Nephron (organoid): ENCODE measurements around the gene SGPP2.

Experiments used
- H3K27ac Mint-ChIP-seq, 3 experiments: 2 replicates each; pipeline ENCODE4 v1.8.0; 2020; ENCODE audit warnings: mixed read lengths in 3 of 3, mild to moderate bottlenecking in 2 of 3, moderate library complexity in 1 of 3
- H3K27me3 Mint-ChIP-seq: 2 replicates; pipeline ENCODE4 v1.8.0; 2021; ENCODE audit warnings: low read depth, mild to moderate bottlenecking, moderate library complexity, mixed read lengths
- H3K36me3 Mint-ChIP-seq: 2 replicates; pipeline ENCODE4 v1.8.0; 2020; ENCODE audit warnings: low read depth, mixed read lengths
- H3K4me1 Mint-ChIP-seq: 2 replicates; pipeline ENCODE4 v1.8.0; 2020; ENCODE audit warnings: mixed read lengths
- H3K4me3 Mint-ChIP-seq, 3 experiments: 2 replicates each; pipeline ENCODE4 v1.8.0; 2020; ENCODE audit warnings: mild to moderate bottlenecking in 3 of 3, mixed read lengths in 3 of 3, moderate library complexity in 2 of 3
- H3K9me3 Mint-ChIP-seq: 2 replicates; pipeline ENCODE4 v1.8.0; 2020; ENCODE audit warnings: mixed read lengths
- TF ChIP-seq, protein P1 (sequence below), 3 experiments: fragments of 200-600 bp; sonication (generic); IDR thresholded peaks; one replicate each; pipeline ENCODE4 v1.5.0; 2021; ENCODE audit warnings: antibody characterized with exemption in 3 of 3; ENCODE audit not compliant: unreplicated experiment in 3 of 3

SGPP2 gene

DNA sequence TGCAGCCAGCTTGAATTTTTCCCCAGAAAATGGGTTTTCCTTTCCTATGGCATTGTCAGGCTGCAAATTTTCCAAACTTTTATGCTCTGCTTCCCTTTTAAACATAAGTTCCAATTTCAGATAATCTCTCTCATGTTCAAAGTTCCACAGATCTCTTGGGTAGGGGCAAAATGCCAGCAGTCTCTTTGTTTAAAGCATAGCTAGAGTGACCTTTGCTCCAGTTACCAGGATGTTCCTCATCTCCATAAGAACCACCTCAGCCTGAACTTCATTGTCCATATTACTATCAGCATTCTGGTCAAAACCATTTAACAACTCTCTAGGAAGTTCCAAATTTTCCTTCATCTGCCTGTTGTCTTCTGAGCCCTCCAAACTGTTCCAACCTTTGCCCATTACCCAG, 68.3 kb downstream of the SGPP2 start:
- Mint-ChIP-seq H3K27me3 (no peaks in the 10 kb centered on the region), H3K27ac (peak overlapping the region; percentile 17 to 97 (median 97)), H3K4me1 (peaks cover 31% of the 10 kb centered on the region), H3K9me3 (peaks cover 15% of the 10 kb centered on the region), H3K4me3 (no peak overlapping the region), H3K36me3 (peaks cover 14% of the 10 kb centered on the region)
- TF ChIP-seq, protein P1, sequence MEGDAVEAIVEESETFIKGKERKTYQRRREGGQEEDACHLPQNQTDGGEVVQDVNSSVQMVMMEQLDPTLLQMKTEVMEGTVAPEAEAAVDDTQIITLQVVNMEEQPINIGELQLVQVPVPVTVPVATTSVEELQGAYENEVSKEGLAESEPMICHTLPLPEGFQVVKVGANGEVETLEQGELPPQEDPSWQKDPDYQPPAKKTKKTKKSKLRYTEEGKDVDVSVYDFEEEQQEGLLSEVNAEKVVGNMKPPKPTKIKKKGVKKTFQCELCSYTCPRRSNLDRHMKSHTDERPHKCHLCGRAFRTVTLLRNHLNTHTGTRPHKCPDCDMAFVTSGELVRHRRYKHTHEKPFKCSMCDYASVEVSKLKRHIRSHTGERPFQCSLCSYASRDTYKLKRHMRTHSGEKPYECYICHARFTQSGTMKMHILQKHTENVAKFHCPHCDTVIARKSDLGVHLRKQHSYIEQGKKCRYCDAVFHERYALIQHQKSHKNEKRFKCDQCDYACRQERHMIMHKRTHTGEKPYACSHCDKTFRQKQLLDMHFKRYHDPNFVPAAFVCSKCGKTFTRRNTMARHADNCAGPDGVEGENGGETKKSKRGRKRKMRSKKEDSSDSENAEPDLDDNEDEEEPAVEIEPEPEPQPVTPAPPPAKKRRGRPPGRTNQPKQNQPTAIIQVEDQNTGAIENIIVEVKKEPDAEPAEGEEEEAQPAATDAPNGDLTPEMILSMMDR (IDR thresholded peaks at IDR 0.05; ENCODE audit: unreplicated experiment in 3 of 3), result no peak

GRCh38 chr2:222494104-222494739, 69.9 kb downstream of the SGPP2 start:
- peak overlapping the region; percentile 75 to 97 (median 97) for H3K27ac Mint-ChIP-seq
- peaks cover 14% of the 10 kb centered on the region for H3K36me3 Mint-ChIP-seq
- TF ChIP-seq, protein P1 (IDR thresholded peaks at IDR 0.05; ENCODE audit: unreplicated experiment in 3 of 3), result no peak
- H3K4me3 Mint-ChIP-seq, result peak overlapping the region in 2 of 3 experiments; percentile 18 to 36
- H3K27me3 Mint-ChIP-seq, result no peaks in the 10 kb centered on the region
- H3K4me1 Mint-ChIP-seq, result peaks cover 31% of the 10 kb centered on the region
- peaks cover 15% of the 10 kb centered on the region for H3K9me3 Mint-ChIP-seq

GRCh38 chr2:222495388-222495787, 71.0 kb downstream of the SGPP2 start:
- Mint-ChIP-seq H3K9me3 (peaks cover 15% of the 10 kb centered on the region), H3K27me3 (peaks cover 6% of the 10 kb centered on the region), H3K27ac (peak overlapping the region; percentile 75 to 97 (median 82)), H3K36me3 (peaks cover 14% of the 10 kb centered on the region), H3K4me1 (peaks cover 31% of the 10 kb centered on the region), H3K4me3 (peak overlapping the region in 2 of 3 experiments; percentile 21 to 55)
- TF ChIP-seq, protein P1 (IDR thresholded peaks at IDR 0.05; ENCODE audit: unreplicated experiment in 3 of 3), result no peak

DNA sequence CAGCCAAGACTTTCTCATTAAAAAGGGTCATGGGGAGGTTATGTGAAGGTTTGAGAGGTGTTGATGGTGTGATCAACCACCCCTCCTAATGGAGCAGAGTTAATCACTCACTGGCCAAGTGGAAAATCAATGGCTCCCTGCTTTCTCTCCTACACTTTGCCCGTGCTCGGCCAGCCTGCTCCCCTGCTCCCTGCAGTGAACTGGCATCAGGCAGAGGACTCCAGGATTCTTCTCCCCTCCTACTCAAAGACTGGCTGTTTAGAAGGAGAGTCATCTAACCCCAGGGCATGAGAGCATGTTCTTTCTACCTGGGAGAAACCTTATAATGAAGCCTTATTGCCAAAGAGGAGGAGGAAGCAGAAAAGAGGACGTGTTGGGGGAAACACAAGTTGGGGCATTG, 74.9 kb downstream of the SGPP2 start:
- no peak overlapping the region for H3K4me3 Mint-ChIP-seq
- H3K27me3 Mint-ChIP-seq, result peaks cover 6% of the 10 kb centered on the region
- peaks cover 23% of the 10 kb centered on the region for H3K4me1 Mint-ChIP-seq
- peak overlapping the region in 1 of 3 experiments; percentile 82 for H3K27ac Mint-ChIP-seq
- TF ChIP-seq, protein P1 (IDR thresholded peaks at IDR 0.05; ENCODE audit: unreplicated experiment in 3 of 3), result no peak
- no peaks in the 10 kb centered on the region for H3K9me3 Mint-ChIP-seq
- no peaks in the 10 kb centered on the region for H3K36me3 Mint-ChIP-seq

DNA sequence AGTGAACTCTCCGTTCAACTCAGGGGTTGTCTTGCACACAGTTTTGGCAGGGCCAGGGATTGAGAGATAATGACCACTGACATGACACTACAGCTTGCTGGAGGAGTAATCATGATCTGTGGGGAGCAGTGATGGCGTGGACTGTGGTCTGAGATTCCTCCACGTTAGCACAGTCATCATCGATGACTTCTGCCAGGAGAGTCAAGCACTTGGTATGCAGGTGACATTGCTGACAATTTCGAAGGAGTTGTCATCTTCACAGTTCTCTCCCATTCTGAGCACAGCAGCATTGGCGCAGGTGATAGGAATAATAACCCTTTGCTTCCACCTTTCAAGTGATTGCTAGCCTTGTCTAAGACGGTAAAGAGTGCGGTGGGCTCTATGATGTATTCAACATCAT, 79.8 kb downstream of the SGPP2 start:
- Mint-ChIP-seq H3K4me3 (no peak overlapping the region), H3K27me3 (peaks cover 6% of the 10 kb centered on the region), H3K36me3 (no peaks in the 10 kb centered on the region), H3K9me3 (no peaks in the 10 kb centered on the region), H3K4me1 (no peaks in the 10 kb centered on the region), H3K27ac (no peak overlapping the region)
- TF ChIP-seq, protein P1 (IDR thresholded peaks at IDR 0.05; ENCODE audit: unreplicated experiment in 3 of 3), result no peak

- Mint-ChIP-seq H3K27me3 (peaks cover 5% of the 10 kb centered on the region), H3K4me1 (no peaks in the 10 kb centered on the region), H3K4me3 (no peak overlapping the region), H3K36me3 (no peaks in the 10 kb centered on the region), H3K27ac (no peak overlapping the region), H3K9me3 (no peaks in the 10 kb centered on the region)
- TF ChIP-seq, protein P1 (IDR thresholded peaks at IDR 0.05; ENCODE audit: unreplicated experiment in 3 of 3), result no peak
These were observed 80.4 kb downstream of the SGPP2 start for GRCh38 chr2:222504719-222505118.
